ENCODE data around the gene SMC3.

SMC3 gene

GRCh38 chr10:110534571-110534970, 32.9 kb upstream of the SMC3 start:
- no peak for TF ChIP-seq CTCF (conservative IDR thresholded peaks at IDR 0.05; ENCODE audit: low read length)
- no peak overlapping the region for H3K4me3 ChIP-seq (ENCODE audit: low read length)
- DNase-seq (ENCODE audit: low read depth) = no peak

GRCh38 chr10:110535958-110536891, 31.3 kb upstream of the SMC3 start:
- peak; percentile 66 for DNase-seq (ENCODE audit: low read depth)
- TF ChIP-seq CTCF (conservative IDR thresholded peaks at IDR 0.05; ENCODE audit: low read length) = peak; percentile 46
- H3K4me3 ChIP-seq (ENCODE audit: low read length) = no peak overlapping the region

- no peak for DNase-seq (ENCODE audit: low read depth)
- no peak for TF ChIP-seq CTCF (conservative IDR thresholded peaks at IDR 0.05; ENCODE audit: low read length)
- no peak overlapping the region for H3K4me3 ChIP-seq (ENCODE audit: low read length)
Observed at GRCh38 chr10:110539091-110539490, 28.4 kb upstream of the SMC3 start.

GRCh38 chr10:110540031-110540430, 27.5 kb upstream of the SMC3 start:
- no peak for DNase-seq (ENCODE audit: low read depth)
- TF ChIP-seq CTCF (conservative IDR thresholded peaks at IDR 0.05; ENCODE audit: low read length) = no peak
- H3K4me3 ChIP-seq (ENCODE audit: low read length) = no peak overlapping the region

- TF ChIP-seq CTCF (conservative IDR thresholded peaks at IDR 0.05; ENCODE audit: low read length) = no peak
- H3K4me3 ChIP-seq (ENCODE audit: low read length) = no peak overlapping the region
- peak; percentile 76 for DNase-seq (ENCODE audit: low read depth)
Observed at GRCh38 chr10:110544958-110545537, 22.4 kb upstream of the SMC3 start.

GRCh38 chr10:110546077-110546476, 21.4 kb upstream of the SMC3 start:
- no peak for TF ChIP-seq CTCF (conservative IDR thresholded peaks at IDR 0.05; ENCODE audit: low read length)
- no peak overlapping the region for H3K4me3 ChIP-seq (ENCODE audit: low read length)
- peak; percentile 10 for DNase-seq (ENCODE audit: low read depth)
